H1 (cell line): ENCODE data around the gene CCDC12. TPM values are rescaled to one million over a fixed set of nuclear protein-coding genes. Genes with fewer than 3 reads are reported as not detected.

Source experiments
- EGR1 ChIP-seq: IDR thresholded peaks from 2 replicates; pipeline ENCODE4 v1.6.1; 2011; ENCODE audit warnings: low read depth, low read length, borderline replicate concordance
- EP300 ChIP-seq, 2 experiments: IDR thresholded peaks; 1 replicate in 1 of 2; 2 replicates in 1 of 2; pipeline ENCODE4 v1.6.1; 2011 to 2012; ENCODE audit warnings: low read depth in 2 of 2, low read length in 2 of 2, mild to moderate bottlenecking in 2 of 2, borderline replicate concordance in 1 of 2, inconsistent platforms in 1 of 2, moderate library complexity in 1 of 2
- FOSL1 ChIP-seq: IDR thresholded peaks from 2 replicates; pipeline ENCODE4 v1.6.1; 2011; ENCODE audit warnings: mild to moderate bottlenecking, low read depth, low read length, moderate library complexity; ENCODE audit not compliant: insufficient read depth
- HDAC2 ChIP-seq, 2 experiments: fragments of 300-600 bp in 1 of 2; sonication (generic) in 1 of 2; IDR thresholded peaks; 2 replicates each; pipeline ENCODE4 v1.6.1; 2011 to 2012; ENCODE audit warnings: low read depth in 2 of 2, low read length in 2 of 2, mild to moderate bottlenecking in 2 of 2, moderate library complexity in 2 of 2, borderline replicate concordance in 1 of 2, inconsistent platforms in 1 of 2
- RNF2 ChIP-seq: fragments of 200-900, 300-1000 bp; sonication (generic); IDR thresholded peaks from 2 replicates; pipeline ENCODE4 v1.7.1; 2016; ENCODE audit warnings: borderline replicate concordance, low read depth, mild to moderate bottlenecking, antibody characterized with exemption, low read length; ENCODE audit not compliant: poor library complexity, severe bottlenecking; ENCODE audit errors: missing control alignments
- SP2 ChIP-seq: IDR thresholded peaks from 2 replicates; pipeline ENCODE4 v1.6.1; 2012; ENCODE audit warnings: mild to moderate bottlenecking, low read length, inconsistent platforms
- SRF ChIP-seq: IDR thresholded peaks from 2 replicates; pipeline ENCODE4 v1.6.1; 2011; ENCODE audit warnings: mild to moderate bottlenecking, low read depth, low read length, moderate library complexity
- TEAD4 ChIP-seq: IDR thresholded peaks from 2 replicates; pipeline ENCODE4 v1.6.1; 2012; ENCODE audit warnings: low read depth, low read length, inconsistent platforms, mixed read lengths
- polyA plus RNA-seq, 7 experiments: library from polyadenylated mRNA; depleted of rRNA in 3 of 7; stranded (reverse) in 5 of 7; unstranded in 2 of 7; fragments of >200 nt in 5 of 7; fragments of 200-250 nt in 2 of 7; gene quantifications; 1 replicate in 5 of 7; 2 replicates in 1 of 7; 4 replicates in 1 of 7; pipeline versions ENCODE4 v1.2.1 to v1.2.3, GENCODE V29; 2011 to 2013; ENCODE audit warnings: missing spikeins in 2 of 7, mixed read lengths in 2 of 7
- total RNA-seq: library from RNA; stranded (reverse); fragmentation: NEBNext Ultra II Directional; extraction: Animal tissue kit (Norgen Biotek cat#: 25700); gene quantifications from 2 replicates; pipeline ENCODE4 v1.2.1, GENCODE V29; 2021
- TF ChIP-seq, protein P1 (sequence below): IDR thresholded peaks from 2 replicates; pipeline ENCODE4 v1.6.1; 2012; ENCODE audit warnings: low read length, inconsistent platforms

The CCDC12 gene
- total and polyA plus RNA-seq, 2 of the 8 experiments (the other 6 are each of a cell fraction or from before 2014, with no cell fraction given), result 29.5 to 41.3 TPM

DNA sequence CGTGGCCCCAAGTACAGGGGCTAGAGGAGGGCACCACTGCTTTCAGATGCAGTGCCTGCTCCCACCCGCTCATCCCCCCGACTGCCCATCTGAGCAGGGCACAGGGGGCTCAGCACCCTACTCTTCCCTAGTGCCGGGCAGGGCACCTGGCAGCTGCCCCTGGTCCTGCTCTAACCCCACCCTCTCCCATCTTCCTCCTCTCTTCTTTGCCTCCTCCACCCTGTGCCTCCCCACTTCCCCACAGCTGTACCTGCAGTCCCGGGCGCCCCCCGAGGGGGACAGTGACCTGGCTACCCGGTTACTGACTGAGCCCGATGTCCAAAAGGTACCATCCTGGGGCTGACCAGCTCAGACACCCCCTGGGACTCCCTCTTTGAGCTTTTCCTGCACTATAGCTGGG is 15.7 kb upstream of the CCDC12 start (continued):
- TF ChIP-seq RNF2 (no peak), TEAD4 (no peak), FOSL1 (no peak), EGR1 (no peak), HDAC2 (IDR thresholded peaks at IDR 0.05; ENCODE audit: borderline replicate concordance in 1 of 2, low read depth in 2 of 2, low read length in 2 of 2) (no peak), SP2 (no peak), EP300 (IDR thresholded peaks at IDR 0.05; ENCODE audit: borderline replicate concordance in 1 of 2, low read depth in 2 of 2, low read length in 2 of 2) (no peak), SRF (no peak)
- TF ChIP-seq, protein P1, sequence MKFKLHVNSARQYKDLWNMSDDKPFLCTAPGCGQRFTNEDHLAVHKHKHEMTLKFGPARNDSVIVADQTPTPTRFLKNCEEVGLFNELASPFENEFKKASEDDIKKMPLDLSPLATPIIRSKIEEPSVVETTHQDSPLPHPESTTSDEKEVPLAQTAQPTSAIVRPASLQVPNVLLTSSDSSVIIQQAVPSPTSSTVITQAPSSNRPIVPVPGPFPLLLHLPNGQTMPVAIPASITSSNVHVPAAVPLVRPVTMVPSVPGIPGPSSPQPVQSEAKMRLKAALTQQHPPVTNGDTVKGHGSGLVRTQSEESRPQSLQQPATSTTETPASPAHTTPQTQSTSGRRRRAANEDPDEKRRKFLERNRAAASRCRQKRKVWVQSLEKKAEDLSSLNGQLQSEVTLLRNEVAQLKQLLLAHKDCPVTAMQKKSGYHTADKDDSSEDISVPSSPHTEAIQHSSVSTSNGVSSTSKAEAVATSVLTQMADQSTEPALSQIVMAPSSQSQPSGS, result no peak
